Measurements from ENCODE around the gene SLC16A13. TPM values are rescaled to one million over a fixed set of nuclear protein-coding genes. Genes with fewer than 3 reads are reported as not detected.

The SLC16A13 gene
- total RNA-seq, 1 experiment from 2014 or later, result not detected

DNA sequence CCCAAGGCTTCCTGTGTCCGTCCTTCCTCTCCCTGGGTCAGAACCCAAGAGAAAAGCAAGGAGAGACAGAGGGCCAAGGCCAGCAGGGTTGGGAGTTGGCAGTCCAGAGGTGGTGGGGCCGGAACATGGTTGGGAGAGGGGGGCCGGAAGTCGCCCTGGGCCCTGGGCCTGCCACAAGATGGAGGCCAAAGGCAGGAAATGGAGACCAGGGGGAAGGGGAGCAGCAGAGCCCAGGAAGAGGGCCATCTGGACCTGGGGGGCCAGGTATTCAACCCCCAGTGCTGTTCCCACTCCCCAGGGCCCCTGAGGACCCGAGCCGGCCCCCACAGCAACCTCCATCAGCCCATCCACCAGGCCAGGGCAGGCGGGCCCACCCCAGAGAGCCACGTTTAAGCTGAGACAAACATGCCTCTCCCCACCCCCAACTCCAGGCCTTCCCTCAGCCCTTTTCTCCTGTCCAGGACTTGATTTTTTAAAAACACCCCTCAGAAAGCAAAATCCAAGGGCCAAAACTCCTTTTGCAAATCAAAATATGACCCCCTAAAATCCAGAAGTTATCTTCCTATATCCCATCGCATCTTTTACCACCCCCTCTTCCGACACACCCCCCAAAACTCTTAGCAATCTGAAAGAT is 17.4 kb upstream of the SLC16A13 start:
- no peak overlapping the region for H3K4me3 ChIP-seq
- no peak overlapping the region for H3K27ac ChIP-seq

DNA sequence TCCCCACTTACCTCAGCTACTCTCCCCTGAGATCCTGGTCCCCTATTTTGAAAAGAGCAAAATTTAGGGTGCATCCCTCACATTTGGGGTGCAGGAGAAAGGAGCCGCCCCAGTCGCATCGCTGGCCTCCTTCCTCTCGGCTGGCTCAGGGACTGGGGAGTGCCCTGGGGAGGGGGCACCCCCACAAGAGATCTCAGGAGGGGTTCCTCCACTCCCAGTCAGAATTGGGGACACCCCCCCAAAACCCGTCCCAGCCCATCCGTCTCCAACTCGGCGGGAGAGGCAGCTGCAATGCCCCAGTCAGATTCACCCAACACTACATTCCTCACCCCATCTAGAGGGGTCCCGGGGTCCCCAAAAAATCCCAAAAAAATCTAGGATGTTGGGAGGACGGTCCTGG is 16.4 kb upstream of the SLC16A13 start:
- Histone ChIP-seq H3K27ac (peak overlapping the region; percentile 61), H3K9me3 (replicated peaks) (no peaks in the 10 kb centered on the region), H3K27me3 (replicated peaks) (no peaks in the 10 kb centered on the region), H3K36me3 (peaks cover 7% of the 10 kb centered on the region), H3K4me3 (no peak overlapping the region), H3K4me1 (replicated peaks) (peaks cover 34% of the 10 kb centered on the region)
- no peak for DNase-seq (ENCODE audit: low read depth in 1 of 2, low spot score in 2 of 2)

More for the DNA sequence above, 17.4 kb upstream of the SLC16A13 start:
- no peak for DNase-seq (ENCODE audit: low read depth in 1 of 2, low spot score in 2 of 2)
- Histone ChIP-seq H3K27me3 (replicated peaks) (no peaks in the 10 kb centered on the region), H3K36me3 (peaks cover 16% of the 10 kb centered on the region), H3K9me3 (replicated peaks) (no peaks in the 10 kb centered on the region), H3K4me1 (replicated peaks) (peaks cover 42% of the 10 kb centered on the region)

GRCh38 chr17:7019839-7020519 is 15.8 kb upstream of the SLC16A13 start:
- no peaks in the 10 kb centered on the region for H3K9me3 ChIP-seq (replicated peaks)
- H3K36me3 ChIP-seq, result peaks cover 6% of the 10 kb centered on the region; the same call in 1 of the 2 replicates
- H3K4me1 ChIP-seq (replicated peaks), result peaks cover 34% of the 10 kb centered on the region
- peak in 1 of 2 experiments; percentile 50 for DNase-seq (ENCODE audit: low read depth in 1 of 2, low spot score in 2 of 2)
- H3K27ac ChIP-seq, result peak overlapping the region; percentile 61
- peak overlapping the region; percentile 20 for H3K4me3 ChIP-seq
- no peaks in the 10 kb centered on the region for H3K27me3 ChIP-seq (replicated peaks)

DNA sequence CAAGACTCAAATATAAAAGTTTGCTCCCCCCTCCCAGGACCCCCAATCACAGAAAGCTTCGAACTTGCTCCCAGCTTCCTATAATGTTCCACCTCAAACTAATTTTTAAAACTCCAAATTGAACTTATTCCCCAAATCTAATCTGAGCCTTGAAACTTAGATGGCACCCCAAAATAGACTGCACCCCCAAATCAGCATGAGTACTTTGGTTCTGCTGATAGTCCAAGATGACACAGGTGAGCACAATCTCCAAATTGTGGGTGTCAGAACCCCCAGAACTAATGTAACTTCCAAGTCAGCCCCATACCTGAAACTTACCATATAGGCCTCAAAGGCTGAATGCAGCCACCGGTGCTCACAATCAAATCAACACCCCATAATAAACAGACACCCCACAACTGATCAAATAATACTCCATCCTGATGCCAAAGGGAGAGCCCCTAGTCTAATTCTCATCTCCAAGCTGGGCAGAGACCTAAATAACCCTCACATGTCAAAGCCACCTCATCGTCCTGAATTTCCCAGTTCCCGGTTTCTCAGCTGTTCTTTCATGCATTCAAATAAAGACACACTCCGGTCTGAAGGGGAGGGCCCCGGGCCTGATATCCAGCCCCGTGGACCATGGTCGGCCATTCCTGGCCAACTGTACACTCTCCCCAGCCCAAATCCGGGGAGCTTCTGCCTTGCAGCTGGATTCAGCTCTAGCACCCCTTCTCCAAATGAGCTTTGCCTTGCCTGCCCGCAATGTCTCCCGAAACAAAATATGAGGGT is 14.7 kb upstream of the SLC16A13 start:
- no peak for DNase-seq (ENCODE audit: low read depth in 1 of 2, low spot score in 2 of 2)
- Histone ChIP-seq H3K4me3 (no peak overlapping the region), H3K4me1 (replicated peaks) (peaks cover 23% of the 10 kb centered on the region), H3K36me3 (peaks cover 6% of the 10 kb centered on the region; the same call in 1 of the 2 replicates), H3K9me3 (replicated peaks) (no peaks in the 10 kb centered on the region), H3K27me3 (replicated peaks) (no peaks in the 10 kb centered on the region), H3K27ac (no peak overlapping the region)

DNA sequence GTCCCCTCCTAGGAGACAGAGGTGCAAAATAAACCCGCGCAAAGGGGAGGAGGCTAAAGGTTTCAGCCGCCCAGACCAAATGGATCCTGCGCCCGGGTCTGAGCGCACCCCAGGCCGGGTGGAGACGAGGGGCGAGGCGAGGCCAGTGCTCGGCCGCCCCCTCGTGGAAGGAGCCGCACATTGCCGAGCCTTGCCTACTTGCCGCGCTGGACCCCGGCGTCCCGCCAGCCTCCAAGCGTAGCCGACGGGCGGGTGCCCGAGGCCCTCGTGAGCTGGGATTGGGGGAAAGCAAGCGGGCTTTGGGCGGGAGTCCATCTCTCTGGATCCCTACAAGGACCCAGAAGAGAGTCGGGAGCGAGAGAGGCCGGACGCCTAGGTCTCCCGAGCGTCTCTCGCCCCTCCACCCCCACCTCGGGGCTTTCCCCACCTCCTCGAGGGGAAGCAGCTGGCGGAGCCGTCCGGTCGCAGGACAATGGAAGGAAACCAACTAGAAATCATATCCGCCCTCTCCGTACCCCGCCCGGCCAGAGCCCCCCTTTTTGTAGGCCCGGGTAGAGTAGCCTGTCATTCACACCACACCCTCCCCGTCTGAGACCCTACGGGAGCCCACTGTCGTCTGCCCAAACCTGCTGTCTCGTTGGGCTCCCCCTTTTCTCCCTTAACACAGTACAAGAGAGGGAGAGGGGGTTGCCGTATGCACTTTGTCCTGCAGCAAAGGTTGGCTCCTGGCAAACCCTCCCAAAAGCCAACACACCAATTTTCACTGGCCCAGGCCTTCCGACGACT is 13.6 kb upstream of the SLC16A13 start:
- Histone ChIP-seq H3K27ac (no peak overlapping the region), H3K4me1 (replicated peaks) (peaks cover 22% of the 10 kb centered on the region), H3K9me3 (replicated peaks) (no peaks in the 10 kb centered on the region), H3K36me3 (peaks cover 1% of the 10 kb centered on the region; the same call in 1 of the 2 replicates), H3K27me3 (replicated peaks) (no peaks in the 10 kb centered on the region), H3K4me3 (peak overlapping the region; percentile 23)
- peak; percentile 64 to 71 for DNase-seq (ENCODE audit: low read depth in 1 of 2, low spot score in 2 of 2)

GRCh38 chr17:7022781-7023571 is 12.8 kb upstream of the SLC16A13 start, which contains the start of gene BCL6B:
Gene BCL6B, plus strand, starts transcription at chr17:7023050. Its CDS starts 622 bp downstream, at chr17:7023672.
- no peaks in the 10 kb centered on the region for H3K27me3 ChIP-seq (replicated peaks)
- H3K27ac ChIP-seq, result no peak within 1 kb of the TSS
- H3K9me3 ChIP-seq (replicated peaks), result no peaks in the 10 kb centered on the region
- peak within 1 kb of the TSS; percentile 23 for H3K4me3 ChIP-seq
- no peak for DNase-seq (ENCODE audit: low read depth in 1 of 2, low spot score in 2 of 2)
- H3K4me1 ChIP-seq (replicated peaks), result peaks cover 22% of the 10 kb centered on the region
- H3K36me3 ChIP-seq, result no peaks in the 10 kb centered on the region

DNA sequence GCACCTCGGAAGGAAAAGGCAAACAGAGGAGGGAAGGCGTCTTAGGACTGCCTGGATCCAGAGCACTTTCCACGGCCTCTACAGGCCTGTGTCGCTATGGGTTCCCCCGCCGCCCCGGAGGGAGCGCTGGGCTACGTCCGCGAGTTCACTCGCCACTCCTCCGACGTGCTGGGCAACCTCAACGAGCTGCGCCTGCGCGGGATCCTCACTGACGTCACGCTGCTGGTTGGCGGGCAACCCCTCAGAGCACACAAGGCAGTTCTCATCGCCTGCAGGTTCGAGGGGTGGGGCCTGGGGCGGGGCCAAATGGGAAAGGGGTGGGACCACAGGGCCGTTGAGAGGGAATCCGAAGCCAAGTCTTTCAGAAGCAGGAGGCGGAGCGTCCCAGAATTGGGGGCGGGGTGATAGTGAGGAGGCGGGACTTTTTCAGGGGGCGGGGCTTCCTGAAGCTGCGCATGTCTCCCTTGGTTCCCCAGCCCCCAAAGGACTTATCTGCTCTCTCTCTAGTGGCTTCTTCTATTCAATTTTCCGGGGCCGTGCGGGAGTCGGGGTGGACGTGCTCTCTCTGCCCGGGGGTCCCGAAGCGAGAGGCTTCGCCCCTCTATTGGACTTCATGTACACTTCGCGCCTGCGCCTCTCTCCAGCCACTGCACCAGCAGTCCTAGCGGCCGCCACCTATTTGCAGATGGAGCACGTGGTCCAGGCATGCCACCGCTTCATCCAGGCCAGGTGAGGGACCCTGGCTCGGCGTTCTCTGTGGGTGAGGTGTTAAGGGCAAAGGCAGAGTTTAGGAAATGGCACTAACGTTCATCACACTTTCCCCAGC is 12.0 kb upstream of the SLC16A13 start:
- no peaks in the 10 kb centered on the region for H3K27me3 ChIP-seq (replicated peaks)
- no peak overlapping the region for H3K27ac ChIP-seq
- peaks cover 22% of the 10 kb centered on the region for H3K4me1 ChIP-seq (replicated peaks)
- no peak overlapping the region for H3K4me3 ChIP-seq
- DNase-seq (ENCODE audit: low read depth in 1 of 2, low spot score in 2 of 2), result no peak
- H3K9me3 ChIP-seq (replicated peaks), result no peaks in the 10 kb centered on the region
- H3K36me3 ChIP-seq, result no peaks in the 10 kb centered on the region

DNA sequence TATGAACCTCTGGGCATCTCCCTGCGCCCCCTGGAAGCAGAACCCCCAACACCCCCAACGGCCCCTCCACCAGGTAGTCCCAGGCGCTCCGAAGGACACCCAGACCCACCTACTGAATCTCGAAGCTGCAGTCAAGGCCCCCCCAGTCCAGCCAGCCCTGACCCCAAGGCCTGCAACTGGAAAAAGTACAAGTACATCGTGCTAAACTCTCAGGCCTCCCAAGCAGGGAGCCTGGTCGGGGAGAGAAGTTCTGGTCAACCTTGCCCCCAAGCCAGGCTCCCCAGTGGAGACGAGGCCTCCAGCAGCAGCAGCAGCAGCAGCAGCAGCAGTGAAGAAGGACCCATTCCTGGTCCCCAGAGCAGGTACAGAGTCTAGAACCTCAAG is 11.4 kb upstream of the SLC16A13 start:
- no peaks in the 10 kb centered on the region for H3K27me3 ChIP-seq (replicated peaks)
- H3K4me3 ChIP-seq, result no peak overlapping the region
- no peak overlapping the region for H3K27ac ChIP-seq
- H3K9me3 ChIP-seq (replicated peaks), result no peaks in the 10 kb centered on the region
- DNase-seq (ENCODE audit: low read depth in 1 of 2, low spot score in 2 of 2), result no peak
- H3K4me1 ChIP-seq (replicated peaks), result peaks cover 20% of the 10 kb centered on the region
- no peaks in the 10 kb centered on the region for H3K36me3 ChIP-seq

DNA sequence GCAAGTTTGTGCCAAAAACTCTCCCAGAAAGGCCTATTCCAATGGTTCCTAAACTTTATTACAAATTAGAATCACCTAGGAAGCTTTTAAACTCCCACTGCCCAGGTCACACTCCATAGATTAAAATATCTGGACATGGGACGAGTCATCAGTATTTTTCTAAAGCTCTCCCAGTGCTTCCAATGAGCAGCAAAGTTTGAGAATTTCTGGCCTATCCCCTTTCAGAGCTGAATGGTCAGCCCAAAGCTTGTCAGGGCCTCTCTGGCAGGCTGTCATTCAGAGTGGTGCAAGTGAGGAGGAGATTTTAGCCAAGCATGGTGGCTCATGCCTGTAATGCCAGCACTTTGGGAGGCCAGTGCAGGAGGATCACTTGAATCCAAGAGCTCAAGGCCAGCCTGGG is 10.6 kb upstream of the SLC16A13 start:
- H3K9me3 ChIP-seq (replicated peaks), result no peaks in the 10 kb centered on the region
- H3K27me3 ChIP-seq (replicated peaks), result no peaks in the 10 kb centered on the region
- no peak overlapping the region for H3K27ac ChIP-seq
- H3K4me3 ChIP-seq, result no peak overlapping the region
- no peaks in the 10 kb centered on the region for H3K36me3 ChIP-seq
- H3K4me1 ChIP-seq (replicated peaks), result peaks cover 11% of the 10 kb centered on the region
- DNase-seq (ENCODE audit: low read depth in 1 of 2, low spot score in 2 of 2), result no peak

GRCh38 chr17:7026471-7027115 is 9.2 kb upstream of the SLC16A13 start:
- Histone ChIP-seq H3K9me3 (replicated peaks) (no peaks in the 10 kb centered on the region), H3K27ac (no peak overlapping the region), H3K36me3 (no peaks in the 10 kb centered on the region), H3K27me3 (replicated peaks) (no peaks in the 10 kb centered on the region), H3K4me3 (no peak overlapping the region), H3K4me1 (replicated peaks) (peaks cover 9% of the 10 kb centered on the region)
- no peak for DNase-seq (ENCODE audit: low read depth in 1 of 2, low spot score in 2 of 2)

GRCh38 chr17:7027335-7027734 is 8.5 kb upstream of the SLC16A13 start:
- Histone ChIP-seq H3K27ac (no peak overlapping the region), H3K9me3 (replicated peaks) (no peaks in the 10 kb centered on the region), H3K36me3 (no peaks in the 10 kb centered on the region), H3K27me3 (replicated peaks) (no peaks in the 10 kb centered on the region), H3K4me3 (no peak overlapping the region), H3K4me1 (replicated peaks) (peaks cover 2% of the 10 kb centered on the region)
- DNase-seq (ENCODE audit: low read depth in 1 of 2, low spot score in 2 of 2), result no peak

DNA sequence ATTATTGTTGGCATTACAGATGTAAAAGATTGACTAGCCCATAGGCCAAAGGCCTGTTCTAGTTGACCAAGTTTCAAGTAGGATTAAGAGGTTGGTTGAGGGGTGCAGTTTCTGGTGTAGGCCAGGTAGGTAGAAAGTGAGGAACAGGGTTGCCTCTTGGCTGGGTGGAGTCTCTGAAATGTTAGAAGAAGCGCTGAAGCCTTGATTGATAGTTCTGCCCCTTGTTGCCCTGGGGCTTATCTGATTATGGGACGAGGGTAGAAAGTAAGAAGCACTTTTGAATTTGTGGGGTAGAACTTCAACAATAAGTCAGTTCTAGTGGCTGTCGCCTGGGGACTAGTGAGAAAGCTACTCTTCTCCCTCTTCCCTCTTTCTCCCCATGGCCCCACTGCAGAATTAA is 6.7 kb upstream of the SLC16A13 start:
- no peaks in the 10 kb centered on the region for H3K4me1 ChIP-seq (replicated peaks)
- H3K36me3 ChIP-seq, result no peaks in the 10 kb centered on the region
- no peaks in the 10 kb centered on the region for H3K27me3 ChIP-seq (replicated peaks)
- no peak overlapping the region for H3K4me3 ChIP-seq
- no peaks in the 10 kb centered on the region for H3K9me3 ChIP-seq (replicated peaks)
- no peak overlapping the region for H3K27ac ChIP-seq
- DNase-seq (ENCODE audit: low read depth in 1 of 2, low spot score in 2 of 2), result no peak
